ENCODE measurements around the gene NOL12. TPM values are rescaled to one million over a fixed set of nuclear protein-coding genes. Genes with fewer than 3 reads are reported as not detected.

NOL12 gene
- total RNA-seq, 1 donor from 2014 or later, result 12.1 TPM

DNA sequence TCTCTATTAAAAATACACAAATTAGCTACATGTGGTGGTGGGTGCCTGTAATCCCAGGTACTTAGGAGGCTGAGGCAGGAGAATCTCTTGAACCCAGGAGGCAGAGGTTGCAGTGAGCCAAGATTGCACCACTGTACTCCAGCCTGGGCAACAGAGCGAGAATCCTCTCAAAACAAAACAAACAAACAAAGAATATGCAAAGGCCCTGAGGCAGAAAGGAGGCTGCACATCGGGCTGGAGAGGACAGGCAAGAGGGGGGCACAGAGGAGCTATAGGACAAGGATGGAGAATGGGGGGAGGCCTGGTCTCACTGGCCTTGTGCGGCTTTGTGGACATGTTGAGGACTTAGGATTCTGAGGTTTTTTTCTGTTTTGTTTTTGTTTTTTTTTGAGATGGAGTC, 19.1 kb downstream of the NOL12 start:
- Mint-ChIP-seq H3K27me3 (ENCODE audit: low read depth) (no peaks in the 10 kb centered on the region), H3K36me3 (ENCODE audit: low read depth) (peaks cover 3% of the 10 kb centered on the region), H3K4me3 (ENCODE audit: unreplicated experiment) (no peak overlapping the region), H3K27ac (ENCODE audit: unreplicated experiment) (no peak overlapping the region), H3K4me1 (ENCODE audit: low read depth) (no peaks in the 10 kb centered on the region), H3K9me3 (ENCODE audit: low read depth) (no peaks in the 10 kb centered on the region)
- no peak for DNase-seq (ENCODE audit: low spot score)
- TF ChIP-seq, protein P1, sequence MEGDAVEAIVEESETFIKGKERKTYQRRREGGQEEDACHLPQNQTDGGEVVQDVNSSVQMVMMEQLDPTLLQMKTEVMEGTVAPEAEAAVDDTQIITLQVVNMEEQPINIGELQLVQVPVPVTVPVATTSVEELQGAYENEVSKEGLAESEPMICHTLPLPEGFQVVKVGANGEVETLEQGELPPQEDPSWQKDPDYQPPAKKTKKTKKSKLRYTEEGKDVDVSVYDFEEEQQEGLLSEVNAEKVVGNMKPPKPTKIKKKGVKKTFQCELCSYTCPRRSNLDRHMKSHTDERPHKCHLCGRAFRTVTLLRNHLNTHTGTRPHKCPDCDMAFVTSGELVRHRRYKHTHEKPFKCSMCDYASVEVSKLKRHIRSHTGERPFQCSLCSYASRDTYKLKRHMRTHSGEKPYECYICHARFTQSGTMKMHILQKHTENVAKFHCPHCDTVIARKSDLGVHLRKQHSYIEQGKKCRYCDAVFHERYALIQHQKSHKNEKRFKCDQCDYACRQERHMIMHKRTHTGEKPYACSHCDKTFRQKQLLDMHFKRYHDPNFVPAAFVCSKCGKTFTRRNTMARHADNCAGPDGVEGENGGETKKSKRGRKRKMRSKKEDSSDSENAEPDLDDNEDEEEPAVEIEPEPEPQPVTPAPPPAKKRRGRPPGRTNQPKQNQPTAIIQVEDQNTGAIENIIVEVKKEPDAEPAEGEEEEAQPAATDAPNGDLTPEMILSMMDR (IDR thresholded peaks at IDR 0.05), result no peak

DNA sequence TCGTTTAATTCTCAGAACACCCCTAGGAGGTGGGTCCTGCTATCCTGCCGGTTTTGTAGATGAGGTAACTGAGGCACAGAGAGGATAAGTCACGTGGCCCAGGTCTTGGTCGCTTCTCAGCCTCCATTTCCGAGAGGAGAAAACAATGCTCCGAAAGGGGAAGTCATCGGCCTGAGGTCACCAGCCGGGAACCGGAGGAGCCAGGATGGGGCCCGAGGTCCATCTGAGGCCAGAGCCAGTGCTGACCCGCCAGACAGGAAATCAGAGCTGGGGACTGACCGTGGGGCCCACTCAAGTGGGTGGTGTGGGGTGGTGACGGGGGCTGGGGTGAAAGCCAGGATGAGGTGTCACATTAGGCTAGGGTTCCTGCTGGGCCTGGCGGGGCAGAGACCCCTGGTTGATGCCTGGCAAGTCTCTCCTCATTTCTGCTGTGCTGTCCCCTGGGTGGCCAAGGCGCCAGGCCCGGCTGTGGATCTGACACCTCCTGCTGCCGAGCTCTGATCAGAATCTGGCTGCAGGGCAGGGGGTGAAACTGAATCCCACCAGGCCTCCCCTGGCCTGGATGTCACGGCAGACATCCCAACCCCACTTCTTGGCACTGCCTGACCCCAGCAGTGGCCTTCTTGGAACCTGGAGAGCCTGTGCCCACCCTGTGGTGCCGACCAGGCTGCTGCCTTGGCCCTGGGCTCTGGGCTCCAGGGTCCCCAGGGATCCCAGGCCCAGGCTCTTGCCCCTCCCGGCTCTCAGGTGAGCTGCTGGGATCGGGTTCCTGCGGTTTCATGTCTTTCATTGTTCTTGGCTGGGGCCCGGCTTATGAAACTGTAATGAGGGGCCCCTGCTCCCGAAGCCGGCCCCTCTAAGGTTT, 22.7 kb downstream of the NOL12 start:
- DNase-seq (ENCODE audit: low spot score), result no peak
- no peak overlapping the region for H3K27ac Mint-ChIP-seq (ENCODE audit: unreplicated experiment)

DNA sequence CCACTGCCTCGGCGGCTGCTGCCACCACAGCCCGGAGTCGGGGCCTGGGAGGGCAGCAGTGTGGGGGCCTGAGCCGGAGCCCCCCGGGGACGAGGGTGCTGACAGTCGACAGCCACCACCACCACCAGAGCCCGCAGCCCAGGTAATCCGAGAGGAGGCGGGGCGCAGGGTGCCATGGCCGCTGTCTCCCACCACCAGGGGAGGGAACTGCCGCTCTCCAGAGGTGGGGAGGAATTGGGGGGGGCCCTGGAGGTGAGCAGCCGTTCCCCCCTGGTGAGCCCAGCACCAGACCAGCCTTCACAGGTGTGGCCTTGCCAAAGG, 23.3 kb downstream of the NOL12 start:
- Mint-ChIP-seq H3K36me3 (ENCODE audit: low read depth) (peaks cover 3% of the 10 kb centered on the region), H3K27me3 (ENCODE audit: low read depth) (no peaks in the 10 kb centered on the region), H3K9me3 (ENCODE audit: low read depth) (no peaks in the 10 kb centered on the region), H3K27ac (ENCODE audit: unreplicated experiment) (no peak overlapping the region), H3K4me3 (ENCODE audit: unreplicated experiment) (no peak overlapping the region), H3K4me1 (ENCODE audit: low read depth) (no peaks in the 10 kb centered on the region)
- TF ChIP-seq, protein P1 (IDR thresholded peaks at IDR 0.05), result no peak
- no peak for DNase-seq (ENCODE audit: low spot score)

More for the DNA sequence above, 22.7 kb downstream of the NOL12 start:
- no peaks in the 10 kb centered on the region for H3K4me1 Mint-ChIP-seq (ENCODE audit: low read depth)
- peaks cover 3% of the 10 kb centered on the region for H3K36me3 Mint-ChIP-seq (ENCODE audit: low read depth)
- TF ChIP-seq, protein P1 (IDR thresholded peaks at IDR 0.05), result no peak
- no peaks in the 10 kb centered on the region for H3K9me3 Mint-ChIP-seq (ENCODE audit: low read depth)
- H3K27me3 Mint-ChIP-seq (ENCODE audit: low read depth), result no peaks in the 10 kb centered on the region
- no peak overlapping the region for H3K4me3 Mint-ChIP-seq (ENCODE audit: unreplicated experiment)

DNA sequence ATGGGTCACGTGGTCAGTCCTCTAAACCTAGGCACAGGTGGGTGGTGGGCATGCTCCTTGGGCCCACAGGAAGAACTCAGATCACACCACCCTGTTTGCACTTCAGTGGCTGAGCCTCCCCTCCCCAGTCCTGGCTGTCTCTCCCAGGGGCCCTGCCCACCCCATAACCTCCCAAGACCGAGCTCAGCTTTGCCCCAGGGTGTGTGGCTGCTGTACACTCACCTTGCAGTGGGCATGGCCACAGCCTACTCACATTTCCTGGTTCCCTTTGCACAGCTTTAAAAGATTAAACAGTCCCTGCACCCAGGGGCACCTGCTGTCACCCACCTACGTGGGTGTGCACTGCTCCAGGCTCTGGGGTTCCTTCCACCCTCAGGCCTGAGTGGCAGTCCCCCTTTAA, 24.5 kb downstream of the NOL12 start:
- TF ChIP-seq, protein P1 (IDR thresholded peaks at IDR 0.05), result no peak
- Mint-ChIP-seq H3K9me3 (ENCODE audit: low read depth) (no peaks in the 10 kb centered on the region), H3K4me1 (ENCODE audit: low read depth) (no peaks in the 10 kb centered on the region), H3K4me3 (ENCODE audit: unreplicated experiment) (no peak overlapping the region), H3K27me3 (ENCODE audit: low read depth) (no peaks in the 10 kb centered on the region), H3K36me3 (ENCODE audit: low read depth) (peaks cover 2% of the 10 kb centered on the region), H3K27ac (ENCODE audit: unreplicated experiment) (no peak overlapping the region)
- DNase-seq (ENCODE audit: low spot score), result no peak

DNA sequence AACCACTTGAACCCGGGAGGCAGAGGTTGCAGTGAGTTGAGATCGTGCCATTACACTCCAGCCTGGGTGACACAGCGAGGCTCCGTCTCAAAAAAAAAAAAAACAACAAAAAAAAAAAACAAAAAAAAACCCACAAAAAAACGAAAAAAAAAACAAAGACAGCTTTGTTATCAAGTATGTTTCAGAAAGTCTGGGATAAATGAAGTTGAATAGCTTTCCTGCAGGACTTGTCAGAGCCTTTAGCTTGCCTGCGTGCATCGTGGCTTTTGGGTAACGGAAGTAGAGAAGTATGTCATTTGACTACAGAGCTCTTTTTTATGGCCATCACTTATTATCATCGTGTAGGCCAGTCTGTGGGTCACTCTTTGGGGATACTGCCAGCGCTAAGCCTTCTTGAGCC, 25.3 kb downstream of the NOL12 start:
- TF ChIP-seq, protein P1 (IDR thresholded peaks at IDR 0.05), result no peak
- H3K27ac Mint-ChIP-seq (ENCODE audit: unreplicated experiment), result no peak overlapping the region
- no peaks in the 10 kb centered on the region for H3K4me1 Mint-ChIP-seq (ENCODE audit: low read depth)
- no peak for DNase-seq (ENCODE audit: low spot score)
- no peak overlapping the region for H3K4me3 Mint-ChIP-seq (ENCODE audit: unreplicated experiment)
- H3K9me3 Mint-ChIP-seq (ENCODE audit: low read depth), result no peaks in the 10 kb centered on the region
- peaks cover 2% of the 10 kb centered on the region for H3K36me3 Mint-ChIP-seq (ENCODE audit: low read depth)
- no peaks in the 10 kb centered on the region for H3K27me3 Mint-ChIP-seq (ENCODE audit: low read depth)
